HG02885 (cell line): ENCODE results near the gene IGF2BP1.
"Not testable (repeated sequence)": the region's sequence is repeated elsewhere in the genome, so short reads cannot be mapped to it uniquely, and the experiment has no call there.

Experiments
- ATAC-seq: cut with Tn5 transposase; IDR thresholded peaks from one replicate; pipeline ENCODE4 v1.9.1; 2021; ENCODE audit warnings: mild to moderate bottlenecking; ENCODE audit not compliant: unreplicated experiment, poor library complexity

The IGF2BP1 gene

GRCh38 chr17:49049265-49049664 is 52.1 kb downstream of the IGF2BP1 start:
- no peak for ATAC-seq

GRCh38 chr17:49050611-49051010 is 53.4 kb downstream of the IGF2BP1 start:
- no peak for ATAC-seq

- ATAC-seq: no peak
These were observed 54.1 kb downstream of the IGF2BP1 start for GRCh38 chr17:49051269-49051668.

GRCh38 chr17:49053171-49053829 is 56.1 kb downstream of the IGF2BP1 start:
- no peak for ATAC-seq

GRCh38 chr17:49054342-49055092 is 57.3 kb downstream of the IGF2BP1 start:
- no peak for ATAC-seq

GRCh38 chr17:49055181-49055927 is 58.2 kb downstream of the IGF2BP1 start:
- no peak for ATAC-seq

- no peak for ATAC-seq
These were observed 64.3 kb downstream of the IGF2BP1 start for GRCh38 chr17:49061524-49061943.

- ATAC-seq: no peak
These were observed 66.5 kb downstream of the IGF2BP1 start for GRCh38 chr17:49063652-49064051.

GRCh38 chr17:49067163-49067562 is 70.0 kb downstream of the IGF2BP1 start:
- no peak for ATAC-seq

GRCh38 chr17:49069585-49070273 is 72.5 kb downstream of the IGF2BP1 start:
- no peak for ATAC-seq

GRCh38 chr17:49071106-49071505 is 73.9 kb downstream of the IGF2BP1 start:
- ATAC-seq: no peak

GRCh38 chr17:49074851-49075540 is 77.8 kb downstream of the IGF2BP1 start:
- no peak for ATAC-seq

- ATAC-seq: no peak
These were observed 79.6 kb downstream of the IGF2BP1 start for GRCh38 chr17:49076573-49077384.

GRCh38 chr17:49078248-49078647 is 81.1 kb downstream of the IGF2BP1 start:
- no peak for ATAC-seq

- no peak for ATAC-seq
These were observed 82.9 kb downstream of the IGF2BP1 start for GRCh38 chr17:49079840-49080663.

- ATAC-seq: no peak
These were observed 85.0 kb downstream of the IGF2BP1 start for GRCh38 chr17:49082231-49082630.

- not testable (repeated sequence) for ATAC-seq
These were observed 87.9 kb downstream of the IGF2BP1 start for GRCh38 chr17:49085046-49085445.

- no peak for ATAC-seq
These were observed 88.6 kb downstream of the IGF2BP1 start for GRCh38 chr17:49085565-49086315.
